Panc1 (cell line): ENCODE results near the gene LTB. TPM values are rescaled to one million over a fixed set of nuclear protein-coding genes. Genes with fewer than 3 reads are reported as not detected.
A peak's percentile ranks its signal among the peaks of the same experiment; 100 is the strongest.

Experiments
- ATAC-seq: fragments of 200-7000 bp; cut with Tn5 transposase; 2 replicates; pipeline ENCODE4 v1.9.1; 2020; ENCODE audit warnings: mild to moderate bottlenecking, moderate library complexity
- BruUV-seq: library from RNA; stranded (reverse); fragments of 400-500 nt; replicated peaks from 2 replicates; lab custom pipeline; 2021; lab: Mats Ljungman, UMichigan
- CTCF ChIA-PET: fragments of 300-600 bp; sonication (Branson Sonifier 250); formaldehyde crosslinking; loops from one replicate; lab custom pipeline; 2022; ENCODE audit warnings: antibody characterized with exemption; lab: Charles Lee
- POLR2A ChIA-PET: fragments of 300-600 bp; sonication (Branson Sonifier 250); formaldehyde crosslinking; loops from one replicate; lab custom pipeline; 2022; ENCODE audit warnings: antibody characterized with exemption; lab: Charles Lee
- DNase-seq: peaks from one replicate; pipeline ENCODE4 v3.0.0-alpha.2; 2010; ENCODE audit warnings: low read depth, low spot score
- H3K27ac ChIP-seq: 2 replicates; pipeline ENCODE4 v1.5.1; 2011; ENCODE audit warnings: mild to moderate bottlenecking, low read length, inconsistent platforms
- H3K27me3 ChIP-seq: fragments of 200-500 bp; sonication (Bioruptor generic); 2 replicates; pipeline ENCODE4 v1.6.0; 2014; ENCODE audit warnings: low read length, inconsistent platforms; ENCODE audit not compliant: control insufficient read depth, insufficient read depth
- H3K36me3 ChIP-seq: fragments of 200-500 bp; sonication (Bioruptor generic); 2 replicates; pipeline ENCODE4 v1.5.1; 2014; ENCODE audit warnings: inconsistent platforms, mild to moderate bottlenecking, low read length, moderate library complexity; ENCODE audit not compliant: control insufficient read depth, insufficient read depth
- H3K4me1 ChIP-seq: 2 replicates; pipeline ENCODE4 v1.5.1; 2011; ENCODE audit warnings: inconsistent platforms, mild to moderate bottlenecking, low read length, moderate library complexity; ENCODE audit not compliant: control insufficient read depth, insufficient read depth
- H3K4me3 ChIP-seq, 2 experiments: 2 replicates each; pipeline ENCODE4 v1.5.1; 2011 to 2012; ENCODE audit warnings: low read depth in 2 of 2, low read length in 2 of 2, mild to moderate bottlenecking in 2 of 2, inconsistent platforms in 1 of 2, moderate library complexity in 1 of 2
- H3K9me3 ChIP-seq: fragments of 200-500 bp; sonication (Bioruptor generic); 2 replicates; pipeline ENCODE4 v1.5.1; 2014; ENCODE audit warnings: low read depth, mild to moderate bottlenecking, inconsistent platforms, low read length, moderate library complexity; ENCODE audit not compliant: control insufficient read depth, insufficient read depth
- CTCF ChIP-seq: fragments of 450-650 bp; IDR thresholded peaks from 2 replicates; pipeline ENCODE4 v1.5.1; 2017; ENCODE audit warnings: mild to moderate bottlenecking
- POLR2AphosphoS5 ChIP-seq: IDR thresholded peaks from 2 replicates; pipeline ENCODE4 v1.6.1; 2012; ENCODE audit warnings: mild to moderate bottlenecking, low read depth, low read length, moderate library complexity
- REST ChIP-seq, 2 experiments: IDR thresholded peaks; 2 replicates each; pipeline ENCODE4 v1.6.1; 2011 to 2012; ENCODE audit warnings: low read depth in 2 of 2, control low read depth in 1 of 2, low read length in 1 of 2, mild to moderate bottlenecking in 1 of 2, moderate library complexity in 1 of 2; ENCODE audit not compliant: insufficient read depth in 1 of 2
- SIN3A ChIP-seq: IDR thresholded peaks from 2 replicates; pipeline ENCODE4 v1.6.1; 2012; ENCODE audit warnings: low read depth, mild to moderate bottlenecking, low read length, moderate library complexity, borderline replicate concordance; ENCODE audit not compliant: insufficient read depth
- TCF7L2 ChIP-seq: IDR thresholded peaks from 2 replicates; pipeline ENCODE4 v1.6.1; 2011; ENCODE audit warnings: mild to moderate bottlenecking, low read depth, low read length, inconsistent platforms
- in situ Hi-C: cut with HindIII; loops from 2 replicates; pipeline ENCODE4 v1.10.0; 2016; ENCODE audit warnings: low sequenced_read_pairs, low pct_unique_long_range_greater_than_20kb
- intact Hi-C: fragments of 100-400 bp; cut with micrococcal nuclease; formaldehyde crosslinking; loops from one replicate; pipeline ENCODE4 v1.10.0; 2022; ENCODE audit not compliant: unreplicated experiment
- total RNA-seq: library from RNA; stranded (reverse); gene quantifications from one replicate; pipeline ENCODE4 v1.2.1, GENCODE V29; 2021; ENCODE audit not compliant: unreplicated experiment

The LTB gene
- total RNA-seq, 1 experiment from 2014 or later = 3.7 TPM

GRCh38 chr6:31534011-31534410, 48.2 kb downstream of the LTB start:
- ChIA-PET CTCF (no interaction called here), POLR2A (interaction anchor here (0.7 kb wide), 1 partner anchor 9 kb away, joined by 13 read pairs; no protein-coding TSS in a partner anchor)
- in situ Hi-C loops (no loop called here), intact Hi-C loops (no loop called here)
- no peak for TF ChIP-seq CTCF
- TF ChIP-seq TCF7L2 = no peak
- no peak for TF ChIP-seq REST (IDR thresholded peaks at IDR 0.05; ENCODE audit: insufficient read depth in 1 of 2, low read depth in 2 of 2, low read length in 1 of 2)
- TF ChIP-seq POLR2AphosphoS5 = no peak
- TF ChIP-seq SIN3A = no peak
- Histone ChIP-seq H3K4me3 (no peak overlapping the region), H3K27ac (no peak overlapping the region), H3K4me1 (peaks cover 9% of the 10 kb centered on the region), H3K36me3 (peaks cover 49% of the 10 kb centered on the region), H3K9me3 (no peaks in the 10 kb centered on the region), H3K27me3 (no peaks in the 10 kb centered on the region)
- ATAC-seq (no peak), DNase-seq (no peak)
- no TSS peak for BruUV-seq

GRCh38 chr6:31533455-31533841, 48.8 kb downstream of the LTB start:
- H3K36me3 ChIP-seq = peaks cover 46% of the 10 kb centered on the region
- TSS peak; percentile 48 for BruUV-seq
- peaks cover 4% of the 10 kb centered on the region for H3K4me1 ChIP-seq
- no peak overlapping the region for H3K4me3 ChIP-seq
- no peaks in the 10 kb centered on the region for H3K27me3 ChIP-seq
- POLR2A ChIA-PET = interaction anchor here (0.7 kb wide), 1 partner anchor 9 kb away, joined by 13 read pairs; no protein-coding TSS in a partner anchor
- CTCF ChIA-PET = no interaction called here
- in situ Hi-C loops = no loop called here
- no peaks in the 10 kb centered on the region for H3K9me3 ChIP-seq
- TF ChIP-seq REST (IDR thresholded peaks at IDR 0.05; ENCODE audit: insufficient read depth in 1 of 2, low read depth in 2 of 2, low read length in 1 of 2) (no peak), TCF7L2 (no peak), POLR2AphosphoS5 (no peak), CTCF (no peak), SIN3A (no peak)
- intact Hi-C loops = no loop called here
- H3K27ac ChIP-seq = no peak overlapping the region
- DNase-seq = no peak
- no peak for ATAC-seq
